Activated naive CD4-positive, alpha-beta T cell treated with anti-CD3 and anti-CD28 coated beads, Interleukin-2, amount 10 ng/mL, durations not matched to agents 7 days and 5 days (primary cell): ENCODE measurements around the gene CMC1.
A peak's percentile ranks its signal among the peaks of the same experiment; 100 is the strongest.

Experiments
- CTCF ChIA-PET: fragments of 350-600 bp; sonication (Branson Sonifier 250); formaldehyde crosslinking; loops from one replicate; lab custom pipeline; 2021; ENCODE audit warnings: antibody characterized with exemption; lab: Charles Lee
- DNase-seq: peaks from one replicate; pipeline ENCODE4 v3.0.0-alpha.2; 2020
- H3K27ac Mint-ChIP-seq: one replicate; pipeline ENCODE4 v1.8.0; 2021; ENCODE audit warnings: mild to moderate bottlenecking, moderate library complexity, mixed read lengths
- H3K27me3 Mint-ChIP-seq: one replicate; pipeline ENCODE4 v1.8.0; 2021; ENCODE audit warnings: mild to moderate bottlenecking, mixed read lengths
- H3K36me3 Mint-ChIP-seq: one replicate; pipeline ENCODE4 v1.8.0; 2021; ENCODE audit warnings: mixed read lengths
- H3K4me1 Mint-ChIP-seq: one replicate; pipeline ENCODE4 v1.8.0; 2021; ENCODE audit warnings: mixed read lengths
- H3K4me3 Mint-ChIP-seq: one replicate; pipeline ENCODE4 v1.8.0; 2021; ENCODE audit warnings: mild to moderate bottlenecking, moderate library complexity, mixed read lengths
- H3K9me3 Mint-ChIP-seq: one replicate; pipeline ENCODE4 v1.8.0; 2021; ENCODE audit warnings: mixed read lengths

The CMC1 gene

DNA sequence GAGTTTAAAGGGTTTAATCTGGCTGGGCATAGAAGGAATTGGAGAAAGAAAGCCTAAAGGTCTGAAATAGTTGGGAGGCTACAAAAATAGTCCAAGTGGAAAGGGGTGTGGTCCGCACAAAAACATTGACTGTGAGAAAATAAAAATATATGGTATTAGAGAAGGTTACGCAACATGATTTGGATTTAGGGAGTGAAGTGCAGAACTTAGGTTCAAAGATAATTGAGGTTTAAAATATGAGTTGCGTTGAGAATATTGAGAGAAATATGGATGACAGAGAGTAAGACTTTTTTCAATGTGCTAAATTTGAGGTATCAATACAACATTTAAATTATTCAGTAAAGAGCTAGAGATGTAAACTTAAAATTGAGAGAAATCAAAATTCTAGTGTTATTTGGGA is 15.4 kb upstream of the CMC1 start:
- H3K4me3 Mint-ChIP-seq = no peak overlapping the region
- H3K4me1 Mint-ChIP-seq = no peaks in the 10 kb centered on the region
- no peaks in the 10 kb centered on the region for H3K36me3 Mint-ChIP-seq
- no peak overlapping the region for H3K27ac Mint-ChIP-seq
- no peaks in the 10 kb centered on the region for H3K9me3 Mint-ChIP-seq
- CTCF ChIA-PET = no interaction called here
- H3K27me3 Mint-ChIP-seq = no peaks in the 10 kb centered on the region
- no peak for DNase-seq

DNA sequence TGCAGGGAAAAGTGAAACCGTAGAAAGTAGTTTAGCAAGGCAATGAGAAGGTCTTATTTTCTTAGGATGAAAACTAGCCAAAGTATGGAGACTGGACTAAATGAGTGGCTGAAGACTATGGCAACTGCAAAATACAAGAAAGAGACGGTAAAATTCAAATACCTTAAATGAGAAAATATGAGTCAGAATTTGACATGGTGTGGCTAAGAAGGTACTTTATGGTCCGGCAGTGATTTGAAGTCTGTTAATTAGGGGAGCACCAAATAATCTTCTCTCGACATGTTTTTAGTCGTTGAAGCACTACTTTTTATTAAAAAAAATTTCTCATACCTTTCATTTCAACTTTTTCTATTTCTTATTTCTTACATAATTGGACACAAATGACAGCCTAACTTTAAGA is 12.8 kb upstream of the CMC1 start:
- Mint-ChIP-seq H3K36me3 (no peaks in the 10 kb centered on the region), H3K4me3 (no peak overlapping the region), H3K27ac (no peak overlapping the region), H3K4me1 (no peaks in the 10 kb centered on the region), H3K9me3 (no peaks in the 10 kb centered on the region), H3K27me3 (no peaks in the 10 kb centered on the region)
- DNase-seq = no peak
- CTCF ChIA-PET = no interaction called here

DNA sequence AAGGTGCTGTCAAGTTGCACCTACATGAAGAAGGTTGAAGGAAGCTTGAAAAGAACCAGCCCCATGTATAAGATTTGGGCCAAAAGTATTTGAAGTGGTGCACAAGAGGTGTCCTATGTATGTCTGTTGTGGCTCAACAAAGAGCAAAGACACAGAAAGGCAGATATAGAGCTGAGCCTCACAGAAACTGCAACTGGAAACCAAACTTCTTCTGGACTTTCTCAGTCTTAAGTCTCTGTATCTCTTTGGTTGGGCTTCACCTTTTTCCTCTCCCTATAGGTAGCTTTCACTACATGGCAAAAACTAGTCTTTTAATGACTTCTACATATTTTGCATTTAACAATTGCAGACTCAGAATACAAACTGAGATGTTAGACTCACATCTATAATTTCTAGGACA is 8.8 kb upstream of the CMC1 start:
- CTCF ChIA-PET = no interaction called here
- Mint-ChIP-seq H3K36me3 (no peaks in the 10 kb centered on the region), H3K4me3 (no peak overlapping the region), H3K27me3 (no peaks in the 10 kb centered on the region), H3K27ac (no peak overlapping the region), H3K4me1 (no peaks in the 10 kb centered on the region), H3K9me3 (no peaks in the 10 kb centered on the region)
- DNase-seq = no peak

DNA sequence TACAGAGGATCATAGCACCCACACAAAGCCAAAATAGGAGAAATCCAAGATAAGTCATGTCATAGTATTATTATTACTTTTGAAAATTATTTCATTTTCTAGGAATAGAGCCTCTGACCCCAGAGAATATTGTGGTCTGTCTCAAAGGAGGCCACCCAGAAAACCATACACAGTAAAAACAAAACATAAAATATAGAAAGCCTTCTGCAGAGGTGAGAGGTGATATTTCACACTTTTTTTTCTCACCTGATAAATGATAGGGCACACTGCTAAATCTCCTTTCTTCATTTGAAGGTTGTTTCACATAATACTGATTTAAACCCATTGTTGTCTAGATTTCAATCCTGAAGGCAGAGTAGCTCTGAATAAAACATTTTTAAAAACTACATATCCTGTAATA is 7.0 kb upstream of the CMC1 start:
- Mint-ChIP-seq H3K4me1 (no peaks in the 10 kb centered on the region), H3K9me3 (no peaks in the 10 kb centered on the region), H3K27ac (no peak overlapping the region), H3K36me3 (no peaks in the 10 kb centered on the region), H3K27me3 (no peaks in the 10 kb centered on the region), H3K4me3 (no peak overlapping the region)
- DNase-seq = no peak
- CTCF ChIA-PET = no interaction called here

DNA sequence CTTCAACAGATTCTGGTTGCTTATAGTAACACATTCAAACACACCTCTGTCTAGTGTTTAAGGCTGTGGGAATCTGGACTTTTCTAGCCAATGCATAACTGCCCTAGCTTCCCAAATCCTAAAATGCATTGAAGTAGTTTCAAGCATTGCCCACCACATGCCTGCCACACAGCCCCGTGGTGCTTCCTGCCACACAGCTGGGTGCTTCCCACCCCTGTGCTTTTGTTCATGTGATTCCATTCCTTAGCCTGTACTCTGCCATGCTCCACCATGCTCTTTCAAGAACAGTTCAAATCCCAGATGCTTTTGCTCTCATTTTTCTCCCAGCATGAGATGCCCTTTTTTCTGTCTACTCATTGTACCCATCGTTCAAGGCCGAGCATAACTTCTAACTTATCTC is 2.3 kb upstream of the CMC1 start:
- Mint-ChIP-seq H3K9me3 (no peaks in the 10 kb centered on the region), H3K4me3 (no peak overlapping the region), H3K36me3 (peaks cover 4% of the 10 kb centered on the region), H3K27ac (no peak overlapping the region), H3K4me1 (peaks cover 30% of the 10 kb centered on the region), H3K27me3 (no peaks in the 10 kb centered on the region)
- DNase-seq = no peak
- CTCF ChIA-PET = interaction anchor here (1.2 kb wide), 1 partner anchor 22 kb away, joined by 4 read pairs; no protein-coding TSS in a partner anchor

DNA sequence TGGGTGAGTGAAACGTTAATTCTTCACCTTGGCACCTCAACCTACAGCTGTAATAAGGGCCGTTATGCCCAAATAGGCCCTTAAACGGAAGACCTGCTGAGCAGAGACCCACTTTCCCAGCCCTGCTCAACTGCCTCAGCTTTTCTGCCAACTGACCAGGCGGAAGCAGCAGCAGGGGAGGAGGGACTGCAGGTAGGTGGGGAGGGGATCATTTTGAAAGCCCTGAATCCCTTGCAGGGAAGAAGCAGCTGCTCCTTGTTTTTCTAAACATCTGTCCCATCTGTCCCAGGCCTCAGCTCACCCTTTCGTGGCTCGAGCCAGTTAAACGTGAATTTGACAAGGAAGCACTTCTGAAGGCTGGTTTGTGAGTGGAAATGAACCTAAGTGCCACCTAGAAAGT is 978 bp upstream of the CMC1 start:
- Mint-ChIP-seq H3K27ac (no peak overlapping the region), H3K4me1 (peaks cover 31% of the 10 kb centered on the region)
- CTCF ChIA-PET = interaction anchor here (1.2 kb wide), 1 partner anchor 23 kb away, joined by 4 read pairs; no protein-coding TSS in a partner anchor

DNA sequence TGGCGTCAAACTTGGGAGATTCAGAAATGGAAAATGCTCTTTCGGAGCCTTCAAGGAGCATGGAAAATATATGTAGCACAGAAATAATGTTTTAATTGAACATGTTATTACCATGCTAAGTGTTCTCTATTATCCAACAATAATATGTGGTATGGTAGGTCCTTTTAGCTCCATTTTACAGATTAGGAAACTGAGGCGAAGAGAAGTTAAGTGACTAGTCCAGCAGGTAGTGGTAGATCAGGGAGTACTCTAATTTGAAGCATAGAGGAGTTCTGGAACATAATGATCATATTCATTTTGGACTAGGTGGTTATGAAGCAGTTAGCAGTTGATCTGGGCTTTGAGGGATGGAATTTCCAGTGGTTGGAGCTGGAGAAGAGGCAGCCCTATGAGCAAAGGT is 1.1 kb downstream of the CMC1 start:
- Mint-ChIP-seq H3K4me3 (peak overlapping the region; percentile 88), H3K27ac (no peak overlapping the region), H3K27me3 (no peaks in the 10 kb centered on the region), H3K9me3 (no peaks in the 10 kb centered on the region), H3K4me1 (peaks cover 40% of the 10 kb centered on the region), H3K36me3 (peaks cover 6% of the 10 kb centered on the region)
- CTCF ChIA-PET = no interaction called here
- DNase-seq = no peak

More for the DNA sequence above, 978 bp upstream of the CMC1 start:
- no peak for DNase-seq
- Mint-ChIP-seq H3K4me3 (peak overlapping the region; percentile 88), H3K9me3 (no peaks in the 10 kb centered on the region), H3K36me3 (peaks cover 4% of the 10 kb centered on the region), H3K27me3 (no peaks in the 10 kb centered on the region)

DNA sequence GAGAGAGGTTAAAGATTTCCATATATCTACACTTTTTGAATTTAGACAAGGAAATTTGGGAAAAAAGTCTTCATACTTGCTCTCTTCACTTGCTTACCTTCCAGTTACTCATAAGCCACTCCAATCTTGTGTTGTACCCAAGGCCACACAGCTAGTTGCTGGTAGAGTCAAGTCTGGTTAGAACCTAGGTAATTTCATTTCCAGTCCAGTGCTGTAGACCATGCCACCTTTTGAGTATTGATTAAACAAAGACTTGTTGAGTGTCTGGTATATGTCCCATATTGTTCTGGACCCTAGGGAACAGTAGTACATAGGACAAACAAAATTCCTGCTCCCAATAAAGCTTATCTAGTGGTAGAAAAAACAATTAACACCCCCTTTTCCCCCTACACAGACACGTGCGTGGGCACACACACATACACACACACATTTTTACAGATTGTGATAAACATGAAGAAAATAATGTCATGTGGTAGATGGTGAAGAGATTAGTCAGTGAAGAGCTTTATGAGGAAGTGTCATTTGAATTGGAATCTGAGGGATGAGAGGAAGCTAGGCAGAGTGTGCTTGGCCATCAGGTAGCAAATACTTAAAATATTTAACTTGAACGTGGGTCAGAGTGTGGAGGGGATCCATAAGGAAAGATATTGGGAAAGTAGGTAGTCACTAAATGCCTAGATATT is 2.1 kb downstream of the CMC1 start:
- no peak for DNase-seq
- Mint-ChIP-seq H3K27ac (no peak overlapping the region), H3K36me3 (peaks cover 6% of the 10 kb centered on the region)

DNA sequence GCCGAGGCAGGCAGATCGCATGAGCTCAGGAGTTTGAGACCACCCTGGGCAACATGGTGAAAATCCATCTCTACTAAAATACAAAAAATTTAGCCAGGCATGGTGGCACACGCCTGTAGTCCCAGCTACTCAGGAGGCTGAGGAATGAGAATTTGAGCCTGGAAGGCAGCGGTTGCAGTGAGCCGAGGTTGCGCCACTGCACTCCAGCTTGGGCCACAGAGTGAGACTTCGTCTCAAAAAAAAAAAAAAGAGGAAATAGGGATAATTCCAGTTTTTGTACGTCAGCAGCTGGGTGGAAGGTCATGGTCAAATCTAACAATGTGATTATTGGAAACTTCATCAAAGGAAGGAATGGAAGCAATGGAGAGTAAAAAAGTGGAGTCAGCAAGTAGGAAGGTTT is 3.1 kb downstream of the CMC1 start:
- DNase-seq = no peak
- Mint-ChIP-seq H3K27ac (no peak overlapping the region), H3K4me1 (peaks cover 43% of the 10 kb centered on the region), H3K27me3 (no peaks in the 10 kb centered on the region), H3K4me3 (no peak overlapping the region), H3K9me3 (no peaks in the 10 kb centered on the region), H3K36me3 (peaks cover 6% of the 10 kb centered on the region)
- CTCF ChIA-PET = no interaction called here

More for the DNA sequence above, 2.1 kb downstream of the CMC1 start:
- peaks cover 43% of the 10 kb centered on the region for H3K4me1 Mint-ChIP-seq
- CTCF ChIA-PET = no interaction called here
- no peaks in the 10 kb centered on the region for H3K27me3 Mint-ChIP-seq
- no peaks in the 10 kb centered on the region for H3K9me3 Mint-ChIP-seq
- no peak overlapping the region for H3K4me3 Mint-ChIP-seq

DNA sequence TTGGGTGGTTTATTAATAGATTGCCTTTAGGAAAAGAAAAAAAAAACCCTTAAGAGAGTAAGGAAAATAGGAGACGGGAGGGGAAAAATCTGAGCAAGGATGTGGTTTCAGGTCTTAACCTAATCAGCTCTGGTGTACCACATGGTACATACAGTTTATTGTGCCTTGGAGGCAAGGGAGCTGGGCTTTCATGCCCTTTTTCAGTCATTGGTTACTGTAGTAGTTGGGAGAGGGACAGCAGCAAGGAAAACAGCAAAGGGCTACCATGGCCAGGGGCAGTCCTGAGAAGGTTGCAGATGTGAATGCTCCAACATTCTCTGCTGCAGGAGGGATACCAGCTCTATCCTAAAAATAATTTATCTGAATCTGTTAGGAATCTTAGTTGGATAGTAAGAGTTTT is 5.9 kb downstream of the CMC1 start:
- Mint-ChIP-seq H3K36me3 (peaks cover 15% of the 10 kb centered on the region), H3K9me3 (no peaks in the 10 kb centered on the region), H3K27ac (no peak overlapping the region), H3K27me3 (no peaks in the 10 kb centered on the region), H3K4me1 (peaks cover 34% of the 10 kb centered on the region), H3K4me3 (no peak overlapping the region)
- DNase-seq = no peak
- CTCF ChIA-PET = no interaction called here

DNA sequence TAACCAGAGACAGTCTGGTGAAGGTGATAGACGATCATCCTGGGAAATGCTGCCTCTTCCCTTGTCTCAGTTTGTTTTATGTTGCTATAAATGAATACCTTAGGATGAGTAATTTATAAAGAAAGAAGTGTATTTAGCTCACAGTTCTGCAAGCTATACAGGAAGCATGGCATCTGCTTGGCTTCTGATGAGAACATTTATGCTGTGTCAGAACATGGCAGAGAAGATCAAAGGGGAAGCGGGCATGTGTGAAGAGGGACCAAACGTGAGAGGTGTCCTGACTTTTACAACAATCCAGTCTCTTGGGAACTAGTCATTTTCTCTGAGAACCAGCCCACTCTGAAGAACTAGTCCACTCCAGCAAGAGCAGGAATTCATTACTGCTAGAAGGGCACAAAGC is 9.6 kb downstream of the CMC1 start:
- Mint-ChIP-seq H3K4me1 (peaks cover 18% of the 10 kb centered on the region), H3K4me3 (no peak overlapping the region), H3K36me3 (peaks cover 18% of the 10 kb centered on the region), H3K27ac (no peak overlapping the region), H3K9me3 (no peaks in the 10 kb centered on the region), H3K27me3 (no peaks in the 10 kb centered on the region)
- no peak for DNase-seq
- CTCF ChIA-PET = no interaction called here

DNA sequence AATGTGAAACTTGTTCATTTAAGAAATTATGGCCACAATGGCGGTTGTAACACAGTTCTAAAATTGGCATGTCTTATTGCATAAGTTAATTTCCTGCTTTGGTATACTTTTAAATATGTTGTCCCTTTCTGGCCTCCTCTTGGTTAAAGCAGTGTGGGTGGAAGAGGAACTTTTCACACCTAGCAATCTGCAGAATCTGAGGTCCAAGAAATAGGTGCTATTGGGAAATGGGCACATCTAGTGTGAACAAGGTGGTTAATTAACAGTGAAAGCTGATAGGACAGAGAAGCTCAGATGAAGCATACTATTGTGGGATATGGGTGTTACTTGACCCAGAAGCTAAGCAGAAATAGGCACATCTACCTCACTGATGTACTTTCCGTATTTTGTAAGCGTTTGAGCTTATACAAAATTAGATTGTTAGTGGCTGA is 10.6 kb downstream of the CMC1 start:
- Mint-ChIP-seq H3K9me3 (no peaks in the 10 kb centered on the region), H3K27ac (no peak overlapping the region), H3K36me3 (peaks cover 16% of the 10 kb centered on the region), H3K4me3 (no peak overlapping the region), H3K27me3 (no peaks in the 10 kb centered on the region), H3K4me1 (peaks cover 14% of the 10 kb centered on the region)
- DNase-seq = no peak
- CTCF ChIA-PET = no interaction called here

DNA sequence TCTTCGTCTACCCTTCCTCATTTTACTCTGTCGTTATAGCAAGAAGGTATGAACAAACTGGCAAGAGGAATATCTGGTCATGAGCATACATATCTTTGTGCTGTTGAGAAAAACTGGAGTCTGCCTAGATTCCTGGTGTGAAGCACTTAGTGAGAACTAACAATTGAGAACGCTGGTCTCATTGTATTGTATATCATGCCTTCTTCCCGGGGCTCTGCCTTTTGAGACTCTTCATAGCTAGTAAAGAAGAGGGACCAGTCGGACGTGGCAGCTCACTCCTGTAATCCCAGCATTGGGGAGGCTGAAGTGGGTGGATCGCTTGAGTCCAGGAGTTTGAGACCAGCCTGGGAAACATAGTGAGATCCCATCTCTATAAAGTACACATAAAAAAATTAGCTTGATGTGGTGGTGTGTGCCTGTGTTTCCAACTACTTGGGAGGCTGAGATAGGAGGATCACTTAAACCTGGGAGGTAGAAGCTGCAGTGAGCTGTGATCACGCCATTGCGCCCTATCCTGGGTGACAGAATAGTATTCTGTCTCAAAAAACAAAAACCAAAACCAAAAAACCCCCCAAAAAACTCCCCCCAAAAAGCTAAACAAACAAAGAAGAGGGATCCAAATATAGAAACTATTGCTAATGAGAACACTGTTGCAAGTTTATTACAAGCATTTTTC is 11.8 kb downstream of the CMC1 start:
- no peak overlapping the region for H3K4me3 Mint-ChIP-seq
- H3K27me3 Mint-ChIP-seq = no peaks in the 10 kb centered on the region

DNA sequence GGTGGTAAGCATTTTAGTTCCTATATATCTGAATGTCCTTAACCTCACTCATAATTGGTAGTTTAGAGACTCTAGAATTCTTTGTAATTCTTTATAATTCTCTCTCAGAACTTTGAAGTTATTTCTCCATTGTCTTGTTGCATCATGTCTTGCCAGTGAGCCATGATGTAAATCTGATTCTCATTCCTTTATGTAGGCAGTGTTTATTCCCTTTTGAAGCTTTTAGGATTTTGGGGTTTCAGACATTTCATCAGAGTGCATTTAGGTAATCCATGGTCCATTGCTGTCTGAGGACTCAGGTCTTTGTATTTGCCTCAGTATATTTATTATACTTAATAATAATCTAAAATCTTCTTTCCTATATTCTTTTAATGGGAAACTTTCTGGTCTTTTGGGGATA is 20.6 kb downstream of the CMC1 start:
- DNase-seq = no peak
- Mint-ChIP-seq H3K27me3 (no peaks in the 10 kb centered on the region), H3K27ac (no peak overlapping the region), H3K36me3 (peaks cover 10% of the 10 kb centered on the region), H3K4me1 (no peaks in the 10 kb centered on the region), H3K4me3 (no peak overlapping the region), H3K9me3 (no peaks in the 10 kb centered on the region)
- CTCF ChIA-PET = no interaction called here

More for the DNA sequence above, 11.8 kb downstream of the CMC1 start:
- H3K4me1 Mint-ChIP-seq = peaks cover 6% of the 10 kb centered on the region
- H3K27ac Mint-ChIP-seq = no peak overlapping the region
- H3K9me3 Mint-ChIP-seq = no peaks in the 10 kb centered on the region
- CTCF ChIA-PET = interaction anchor here (0.6 kb wide), 1 partner anchor 325 kb away, joined by 8 read pairs; no protein-coding TSS in a partner anchor
- H3K36me3 Mint-ChIP-seq = peaks cover 16% of the 10 kb centered on the region
- no peak for DNase-seq

DNA sequence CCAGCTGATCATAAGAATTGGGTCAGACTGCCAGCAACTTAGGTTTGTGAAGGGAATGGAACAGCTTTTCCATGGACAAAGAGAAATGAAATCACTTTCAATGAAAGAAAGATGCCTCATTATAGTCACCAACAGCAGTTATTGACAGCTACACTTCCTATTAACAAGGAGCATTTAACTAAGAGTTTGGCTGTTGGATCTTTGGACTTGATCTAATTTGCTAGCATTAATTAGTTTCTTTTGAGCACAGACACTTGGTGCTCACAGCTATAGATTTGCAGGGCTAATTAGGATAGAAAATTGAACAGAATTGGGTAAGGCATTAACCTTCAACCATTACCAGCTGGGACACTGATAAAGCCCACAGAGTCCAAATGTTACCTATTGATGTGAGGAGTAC is 24.2 kb downstream of the CMC1 start:
- Mint-ChIP-seq H3K27me3 (no peaks in the 10 kb centered on the region), H3K4me3 (no peak overlapping the region), H3K36me3 (peaks cover 30% of the 10 kb centered on the region), H3K27ac (no peak overlapping the region), H3K9me3 (peaks cover 6% of the 10 kb centered on the region), H3K4me1 (no peaks in the 10 kb centered on the region)
- no peak for DNase-seq
- CTCF ChIA-PET = no interaction called here
